Right lobe of liver (tissue), 6 donors: Measurements from ENCODE around the gene ZNF766. TPM values are rescaled to one million over a fixed set of nuclear protein-coding genes. Genes with fewer than 3 reads are reported as not detected.
A peak's percentile ranks its signal among the peaks of the same experiment; 100 is the strongest.

Experiments used
- ATAC-seq, 4 donors: fragments of 200-7000 bp; cut with Tn5 transposase; one replicate each; pipeline ENCODE4 v1.9.1; 2020; ENCODE audit warnings: mild to moderate bottlenecking in 4 of 4, moderate library complexity in 4 of 4
- DNase-seq, 3 donors: peaks; one replicate each; pipeline ENCODE4 v3.0.0-alpha.2; 2020
- H3K27ac ChIP-seq, 3 donors: fragments of 200-600 bp; one replicate each; pipeline ENCODE4 v1.8.0; 2022
- H3K27me3 ChIP-seq, 2 donors: fragments of 200-600 bp; one replicate each; pipeline ENCODE4 v1.8.0; 2022
- H3K36me3 ChIP-seq, 4 donors: fragments of 200-600 bp; sonication (generic) in 1 of 4; one replicate each; pipeline versions ENCODE4 v1.5.1 to v1.8.0; 2017 to 2022; ENCODE audit warnings: control low read depth in 1 of 4
- H3K4me1 ChIP-seq, 4 donors: fragments of 200-600 bp; sonication (generic) in 1 of 4; one replicate each; pipeline versions ENCODE4 v1.5.1 to v1.8.0; 2017 to 2022; ENCODE audit warnings: control low read depth in 1 of 4
- H3K4me3 ChIP-seq, 3 donors: fragments of 200-600 bp; one replicate each; pipeline ENCODE4 v1.8.0; 2022
- H3K9me3 ChIP-seq, 4 donors: fragments of 200-600 bp; sonication (generic) in 1 of 4; one replicate each; pipeline versions ENCODE4 v1.5.1 to v1.8.0; 2017 to 2022; ENCODE audit warnings: control low read depth in 1 of 4
- CTCF ChIP-seq, 4 donors: fragments of 200-600 bp in 3 of 4; fragments of 450-650 bp in 1 of 4; IDR thresholded peaks; one replicate each; pipeline versions ENCODE4 v1.5.1 to v1.8.0; 2016 to 2022; ENCODE audit warnings: antibody characterized with exemption in 4 of 4, mild to moderate bottlenecking in 2 of 4
- POLR2A ChIP-seq: fragments of 450-650 bp; IDR thresholded peaks from one replicate; pipeline ENCODE4 v1.6.1; 2017; ENCODE audit warnings: antibody characterized with exemption, mild to moderate bottlenecking
- WGBS: methylation state at CpG from one replicate; pipeline ENCODE4 v1.1.6; 2018; ENCODE audit warnings: low coverage, low lambda C conversion rate; ENCODE audit not compliant: insufficient coverage; ENCODE audit errors: missing lambda C conversion rate; 5-methylcytosine and 5-hydroxymethylcytosine counted together
- intact Hi-C, 2 donors: fragments of 100-400 bp; cut with DNase I; formaldehyde crosslinking; loops; one replicate each; pipeline versions ENCODE4 v1.11.2 to v1.14.1; 2022
- total RNA-seq, 6 experiments: library from RNA; depleted of rRNA in 2 of 6; stranded (reverse); fragments of >200 nt in 2 of 6; fragmentation: NEBNext Ultra II Directional in 3 of 6; extraction: Animal tissue kit (Norgen Biotek cat#: 25700) in 3 of 6; gene quantifications; one replicate each; pipeline versions ENCODE4 v1.1.0 to v1.2.4, GENCODE V29; 2016 to 2023
- donor health status: DM: no; HTN: yes; CAD: no.
- donor health status: DM: no; HTN: no; CAD: no.
- donor health status: DM: no; HTN: no; CAD: no.
- donor health status: DM: no; HTN: yes; CAD: no.
- donor health status: DM: no; HTN: yes; CAD: no.

ZNF766 gene
- total RNA-seq, 6 experiments from 2014 or later = 2.3 to 6.0 (median 4.9) TPM

- intact Hi-C loops = no loop called here
Observed at GRCh38 chr19:52296400-52296772, 27.0 kb downstream of the ZNF766 start.

GRCh38 chr19:52296773-52297600 is 27.6 kb downstream of the ZNF766 start, which contains the start of gene ZNF480:
Gene ZNF480, plus strand, starts transcription at chr19:52297169. Its CDS starts 3,244 bp downstream, at chr19:52300413.
- peaks cover 0 to 6% (median 2%) of the 10 kb centered on the region in 4 donors for H3K4me1 ChIP-seq
- H3K27me3 ChIP-seq = no peaks in the 10 kb centered on the region
- DNase-seq (peak; percentile 89 to 91 (median 89)), ATAC-seq (peak; percentile 89 to 92 (median 90))
- WGBS = under 1% methylated on average over 39 of the region's 75 CpGs
- peak within 1 kb of the TSS; percentile 72 to 93 (median 90) for H3K4me3 ChIP-seq
- H3K27ac ChIP-seq = peak within 1 kb of the TSS; percentile 62 to 85 (median 67)
- peaks cover 0 to 11% (median 3%) of the 10 kb centered on the region in 4 donors for H3K36me3 ChIP-seq
- H3K9me3 ChIP-seq = peaks cover 0 to 5% (median 0%) of the 10 kb centered on the region in 4 donors
- intact Hi-C loops = no loop called here
- peak in 1 of 4 donors; percentile 17 for TF ChIP-seq CTCF (IDR thresholded peaks at IDR 0.05)
- TF ChIP-seq POLR2A = peak; percentile 51

More at GRCh38 chr19:52296400-52296772, 27.0 kb downstream of the ZNF766 start:
- no peak for TF ChIP-seq POLR2A
- no peak for TF ChIP-seq CTCF (IDR thresholded peaks at IDR 0.05)
- Histone ChIP-seq H3K36me3 (peaks cover 0 to 11% (median 3%) of the 10 kb centered on the region in 4 donors), H3K4me3 (peak overlapping the region; percentile 37 to 71 (median 62)), H3K27me3 (no peaks in the 10 kb centered on the region), H3K9me3 (peaks cover 0 to 5% (median 0%) of the 10 kb centered on the region in 4 donors), H3K27ac (no peak overlapping the region), H3K4me1 (peaks cover 0 to 6% (median 2%) of the 10 kb centered on the region in 4 donors)
- 18% methylated on average over 8 of the region's 8 CpGs for WGBS
- peak in 3 of 4 donors; percentile 9 to 23 (median 21) for ATAC-seq
- DNase-seq = no peak

- intact Hi-C loops = no loop called here
- Histone ChIP-seq H3K27me3 (no peaks in the 10 kb centered on the region), H3K27ac (peak overlapping the region; percentile 62 to 85 (median 67)), H3K36me3 (peaks cover 0 to 15% (median 5%) of the 10 kb centered on the region in 4 donors), H3K9me3 (peaks cover 0 to 5% (median 1%) of the 10 kb centered on the region in 4 donors), H3K4me3 (peak overlapping the region; percentile 72 to 93 (median 90)), H3K4me1 (peaks cover 0 to 6% (median 2%) of the 10 kb centered on the region in 4 donors)
- no peak for ATAC-seq
- no peak for TF ChIP-seq CTCF (IDR thresholded peaks at IDR 0.05)
- no peak for TF ChIP-seq POLR2A
- WGBS = 16% methylated on average over 15 of the region's 18 CpGs
- DNase-seq = no peak
Observed at GRCh38 chr19:52297601-52298364, 28.4 kb downstream of the ZNF766 start.

- H3K9me3 ChIP-seq = peaks cover 0 to 27% (median 9%) of the 10 kb centered on the region in 4 donors
- 92% methylated on average over 10 of the region's 10 CpGs for WGBS
- intact Hi-C loops = no loop called here
- H3K4me1 ChIP-seq = no peaks in the 10 kb centered on the region
- no peak overlapping the region for H3K27ac ChIP-seq
- peaks cover 0 to 29% (median 6%) of the 10 kb centered on the region in 4 donors for H3K36me3 ChIP-seq
- no peaks in the 10 kb centered on the region for H3K27me3 ChIP-seq
- H3K4me3 ChIP-seq = no peak overlapping the region
- TF ChIP-seq CTCF (IDR thresholded peaks at IDR 0.05) (no peak), POLR2A (no peak)
- DNase-seq = no peak
- ATAC-seq = no peak
Observed at GRCh38 chr19:52307275-52307674, 37.9 kb downstream of the ZNF766 start.
